Measurements from ENCODE around the gene NSMCE3. TPM values are rescaled to one million over a fixed set of nuclear protein-coding genes. Genes with fewer than 3 reads are reported as not detected.
"Not testable (repeated sequence)": the region's sequence is repeated elsewhere in the genome, so short reads cannot be mapped to it uniquely, and the experiment has no call there.

NSMCE3 gene
- total RNA-seq, 1 donor from 2014 or later = 10.8 TPM

DNA sequence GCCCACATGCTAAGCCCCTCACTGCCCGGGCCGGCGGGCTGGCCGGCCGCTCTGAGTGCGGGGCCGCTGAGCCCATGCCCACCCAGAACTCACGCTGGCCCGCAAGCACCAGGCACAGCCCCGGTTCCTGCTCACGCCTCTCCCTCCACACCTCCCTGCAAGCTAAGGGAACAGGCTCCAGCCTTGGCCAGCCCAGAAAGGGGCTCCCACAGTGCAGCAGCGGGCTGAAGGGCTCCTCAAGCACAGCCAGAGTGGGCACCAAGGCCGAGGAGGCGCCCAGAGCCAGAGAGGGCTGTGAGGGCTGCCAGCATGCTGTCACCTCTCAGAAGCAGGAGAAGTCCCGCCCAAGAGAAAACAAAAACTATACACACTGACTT lies 44.6 kb downstream of the NSMCE3 start:
- not testable (repeated sequence) for H3K4me1 Mint-ChIP-seq (ENCODE audit: low read depth); H3K27ac Mint-ChIP-seq

DNA sequence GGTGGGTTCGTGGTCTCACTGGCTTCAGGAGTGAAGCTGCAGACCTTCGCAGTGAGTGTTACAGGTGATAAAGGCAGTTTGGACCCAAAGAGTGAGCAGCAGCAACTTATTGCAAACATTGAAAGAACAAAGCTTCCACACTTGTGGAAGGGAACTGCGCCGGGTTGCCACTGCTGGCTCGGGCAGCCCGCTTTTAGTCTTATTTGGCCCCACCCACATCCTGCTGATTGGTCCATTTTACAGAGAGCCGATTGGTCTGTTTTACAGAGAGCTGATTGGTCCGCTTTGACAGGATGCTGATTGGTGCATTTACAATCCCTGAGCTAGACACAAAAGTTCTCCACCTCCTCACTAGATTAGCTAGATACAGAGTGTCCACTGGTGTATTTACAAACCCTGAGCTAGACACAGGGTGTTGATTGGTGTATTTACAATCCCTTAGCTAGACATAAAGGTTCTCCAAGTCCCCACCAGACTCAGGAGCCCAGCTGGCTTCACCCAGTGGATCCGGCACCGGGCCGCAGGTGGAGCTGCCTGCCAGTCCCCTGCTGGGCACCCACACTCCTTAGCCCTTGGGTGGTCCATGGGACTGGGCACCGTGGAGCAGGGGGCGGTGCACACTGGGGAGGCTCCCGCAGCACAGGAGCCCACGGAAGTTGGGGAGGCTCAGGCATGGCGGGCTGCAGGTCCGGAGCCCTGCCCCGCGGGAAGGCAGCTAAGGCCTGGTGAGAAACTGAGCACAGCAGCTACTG lies 45.2 kb downstream of the NSMCE3 start:
- H3K27me3 Mint-ChIP-seq (ENCODE audit: insufficient read depth); H3K4me1 Mint-ChIP-seq (ENCODE audit: low read depth); H3K9me3 Mint-ChIP-seq; H3K4me3 Mint-ChIP-seq; H3K36me3 Mint-ChIP-seq (ENCODE audit: low read depth); DNase-seq (ENCODE audit: low spot score); intact Hi-C loops (cut with micrococcal nuclease); H3K27ac Mint-ChIP-seq: not testable (repeated sequence)

More for the DNA sequence above, 44.6 kb downstream of the NSMCE3 start:
- H3K27me3 Mint-ChIP-seq (ENCODE audit: insufficient read depth) = peaks cover 11% of the 10 kb centered on the region
- DNase-seq (ENCODE audit: low spot score); intact Hi-C loops (cut with micrococcal nuclease); H3K4me3 Mint-ChIP-seq; H3K9me3 Mint-ChIP-seq; H3K36me3 Mint-ChIP-seq (ENCODE audit: low read depth): not testable (repeated sequence)

DNA sequence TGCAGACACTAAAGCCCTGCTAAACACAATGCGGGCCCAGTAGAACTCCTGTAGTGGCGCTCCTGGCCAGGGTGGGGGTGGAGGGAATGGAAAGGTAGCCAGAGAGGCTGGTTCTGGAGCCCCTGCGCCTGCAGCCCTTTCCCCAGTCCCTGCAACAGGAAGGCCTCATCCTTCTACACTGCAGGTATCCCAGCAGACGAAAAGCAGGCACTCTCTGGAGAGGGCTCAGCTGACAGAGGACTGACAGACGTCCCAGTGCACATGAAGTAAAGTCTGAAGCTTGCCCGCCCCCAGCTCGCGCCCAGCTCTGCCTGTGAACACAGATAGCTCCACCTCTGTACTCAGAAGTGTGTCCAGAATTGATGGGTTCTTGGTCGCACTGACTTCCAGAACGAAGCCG lies 46.0 kb downstream of the NSMCE3 start:
- peaks cover 9% of the 10 kb centered on the region for H3K27me3 Mint-ChIP-seq (ENCODE audit: insufficient read depth)
- no peaks in the 10 kb centered on the region for H3K4me1 Mint-ChIP-seq (ENCODE audit: low read depth)
- H3K27ac Mint-ChIP-seq = no peak overlapping the region
- DNase-seq (ENCODE audit: low spot score) = no peak
- H3K4me3 Mint-ChIP-seq = no peak overlapping the region
- H3K9me3 Mint-ChIP-seq = no peaks in the 10 kb centered on the region
- H3K36me3 Mint-ChIP-seq (ENCODE audit: low read depth) = no peaks in the 10 kb centered on the region
- intact Hi-C loops (cut with micrococcal nuclease) = no loop called here

DNA sequence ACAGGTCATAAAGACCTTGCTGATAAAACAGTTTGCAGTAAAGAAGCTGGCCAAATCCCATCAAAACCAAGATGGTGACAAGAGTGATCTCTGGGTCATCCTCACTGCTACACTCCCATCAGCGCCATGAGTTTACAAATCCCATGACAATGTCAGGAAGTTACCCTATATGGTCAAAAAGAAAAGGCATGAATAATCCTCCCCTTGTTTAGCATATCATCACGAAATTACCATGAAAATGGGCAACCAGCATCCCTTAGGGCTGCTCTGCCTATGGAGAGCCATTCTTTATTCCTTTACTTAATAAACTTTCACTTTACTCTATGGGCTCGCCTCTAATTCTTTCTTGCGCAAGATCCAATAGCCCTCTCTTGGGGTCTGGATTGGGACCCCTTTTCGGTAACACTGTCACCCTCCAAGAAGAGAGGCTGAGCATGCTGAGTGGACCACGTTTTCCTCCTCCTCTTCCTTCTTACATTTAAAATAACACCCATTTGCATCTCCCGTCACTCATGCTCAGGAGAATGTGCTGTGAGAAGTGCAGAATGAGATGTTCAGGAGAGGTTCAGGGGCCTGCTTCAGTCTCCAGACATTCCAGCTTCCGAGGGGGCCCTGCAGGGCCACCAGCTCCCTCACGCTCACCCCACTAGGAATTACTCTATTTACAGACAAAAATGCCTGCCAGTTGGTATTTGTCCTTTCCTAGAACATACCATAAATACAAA lies 47.3 kb downstream of the NSMCE3 start:
- intact Hi-C loops (cut with micrococcal nuclease) = no loop called here
- no peaks in the 10 kb centered on the region for H3K36me3 Mint-ChIP-seq (ENCODE audit: low read depth)
- no peak overlapping the region for H3K4me3 Mint-ChIP-seq
- H3K4me1 Mint-ChIP-seq (ENCODE audit: low read depth) = no peaks in the 10 kb centered on the region
- H3K27me3 Mint-ChIP-seq (ENCODE audit: insufficient read depth) = peaks cover 7% of the 10 kb centered on the region
- no peak for DNase-seq (ENCODE audit: low spot score)
- H3K27ac Mint-ChIP-seq = no peak overlapping the region
- H3K9me3 Mint-ChIP-seq = no peaks in the 10 kb centered on the region

DNA sequence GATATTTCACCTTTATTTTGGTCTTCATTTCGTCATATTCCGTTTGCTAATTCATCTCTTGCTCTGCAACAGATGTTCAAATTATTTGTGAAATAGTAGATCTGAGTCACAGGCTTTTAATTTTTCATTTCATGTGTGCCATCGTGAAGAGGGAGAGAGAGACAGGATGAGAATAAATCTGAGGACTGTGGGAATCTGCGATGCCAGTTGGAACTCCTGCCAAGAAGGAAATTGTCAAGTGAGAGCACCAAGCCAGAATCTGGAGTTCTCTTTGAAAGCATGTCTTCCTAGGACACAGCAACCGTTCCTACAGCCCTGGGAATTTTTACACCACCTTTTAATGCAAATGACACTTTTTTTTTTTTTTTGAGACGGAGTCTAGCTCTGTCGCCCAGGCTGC lies 48.8 kb downstream of the NSMCE3 start:
- H3K9me3 Mint-ChIP-seq = no peaks in the 10 kb centered on the region
- no peaks in the 10 kb centered on the region for H3K36me3 Mint-ChIP-seq (ENCODE audit: low read depth)
- H3K4me3 Mint-ChIP-seq = no peak overlapping the region
- no peaks in the 10 kb centered on the region for H3K4me1 Mint-ChIP-seq (ENCODE audit: low read depth)
- no peak overlapping the region for H3K27ac Mint-ChIP-seq
- intact Hi-C loops (cut with micrococcal nuclease) = no loop called here
- H3K27me3 Mint-ChIP-seq (ENCODE audit: insufficient read depth) = peaks cover 4% of the 10 kb centered on the region
- no peak for DNase-seq (ENCODE audit: low spot score)

DNA sequence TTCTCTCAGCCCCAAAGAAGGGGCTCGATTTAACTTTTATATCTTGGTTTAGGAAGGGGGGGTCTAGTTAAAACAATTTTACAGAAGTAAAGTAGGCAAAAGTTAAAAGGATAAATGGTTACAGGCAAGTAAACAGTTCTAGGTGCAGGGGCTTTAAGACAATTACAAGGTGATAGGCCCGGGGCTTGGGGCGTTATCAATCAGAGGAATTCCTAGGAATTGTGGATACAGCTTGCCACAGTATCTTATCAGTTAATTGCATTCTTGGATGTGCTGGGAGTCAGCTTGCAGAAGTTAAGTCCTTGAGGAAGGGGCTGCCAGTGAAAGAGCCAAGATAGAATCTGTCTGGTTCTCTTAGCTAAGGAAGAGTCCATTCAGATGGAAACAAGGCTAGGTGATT lies 52.7 kb downstream of the NSMCE3 start:
- Mint-ChIP-seq H3K4me1 (ENCODE audit: low read depth) (no peaks in the 10 kb centered on the region), H3K36me3 (ENCODE audit: low read depth) (no peaks in the 10 kb centered on the region), H3K27me3 (ENCODE audit: insufficient read depth) (peaks cover 8% of the 10 kb centered on the region), H3K9me3 (no peaks in the 10 kb centered on the region), H3K27ac (no peak overlapping the region), H3K4me3 (no peak overlapping the region)
- no peak for DNase-seq (ENCODE audit: low spot score)
- intact Hi-C loops (cut with micrococcal nuclease) = no loop called here
